ENCODE data around the gene ESPN.

GRCh38 chr1:6450005-6450450 lies 25.5 kb downstream of the ESPN start:
- TF ChIP-seq CTCF (IDR thresholded peaks at IDR 0.05) (no peak), POLR2A (IDR thresholded peaks at IDR 0.05) (no peak)

Measured in esophagus squamous epithelium (tissue), 4 donors.